Fibroblast of mammary gland (primary cell): Measurements from ENCODE around the gene PRF1.

ENCODE experiments used
- DNase-seq: peaks from one replicate; pipeline ENCODE4 v3.0.0-alpha.2; 2010; ENCODE audit warnings: low read depth
- H3K4me3 ChIP-seq: 2 replicates; pipeline ENCODE4 v1.5.1; 2011; ENCODE audit warnings: low read depth, mild to moderate bottlenecking, low read length, moderate library complexity; ENCODE audit not compliant: control insufficient read depth
- TF ChIP-seq, protein P1 (sequence below): conservative IDR thresholded peaks from 2 replicates; pipeline ENCODE4 v1.5.1; 2011; ENCODE audit warnings: low read depth, low read length, inconsistent platforms; ENCODE audit not compliant: control insufficient read depth, insufficient read depth

PRF1 gene

GRCh38 chr10:70568113-70568512 lies 34.4 kb downstream of the PRF1 start:
- TF ChIP-seq, protein P1, sequence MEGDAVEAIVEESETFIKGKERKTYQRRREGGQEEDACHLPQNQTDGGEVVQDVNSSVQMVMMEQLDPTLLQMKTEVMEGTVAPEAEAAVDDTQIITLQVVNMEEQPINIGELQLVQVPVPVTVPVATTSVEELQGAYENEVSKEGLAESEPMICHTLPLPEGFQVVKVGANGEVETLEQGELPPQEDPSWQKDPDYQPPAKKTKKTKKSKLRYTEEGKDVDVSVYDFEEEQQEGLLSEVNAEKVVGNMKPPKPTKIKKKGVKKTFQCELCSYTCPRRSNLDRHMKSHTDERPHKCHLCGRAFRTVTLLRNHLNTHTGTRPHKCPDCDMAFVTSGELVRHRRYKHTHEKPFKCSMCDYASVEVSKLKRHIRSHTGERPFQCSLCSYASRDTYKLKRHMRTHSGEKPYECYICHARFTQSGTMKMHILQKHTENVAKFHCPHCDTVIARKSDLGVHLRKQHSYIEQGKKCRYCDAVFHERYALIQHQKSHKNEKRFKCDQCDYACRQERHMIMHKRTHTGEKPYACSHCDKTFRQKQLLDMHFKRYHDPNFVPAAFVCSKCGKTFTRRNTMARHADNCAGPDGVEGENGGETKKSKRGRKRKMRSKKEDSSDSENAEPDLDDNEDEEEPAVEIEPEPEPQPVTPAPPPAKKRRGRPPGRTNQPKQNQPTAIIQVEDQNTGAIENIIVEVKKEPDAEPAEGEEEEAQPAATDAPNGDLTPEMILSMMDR, result no peak
- no peak overlapping the region for H3K4me3 ChIP-seq
- no peak for DNase-seq

DNA sequence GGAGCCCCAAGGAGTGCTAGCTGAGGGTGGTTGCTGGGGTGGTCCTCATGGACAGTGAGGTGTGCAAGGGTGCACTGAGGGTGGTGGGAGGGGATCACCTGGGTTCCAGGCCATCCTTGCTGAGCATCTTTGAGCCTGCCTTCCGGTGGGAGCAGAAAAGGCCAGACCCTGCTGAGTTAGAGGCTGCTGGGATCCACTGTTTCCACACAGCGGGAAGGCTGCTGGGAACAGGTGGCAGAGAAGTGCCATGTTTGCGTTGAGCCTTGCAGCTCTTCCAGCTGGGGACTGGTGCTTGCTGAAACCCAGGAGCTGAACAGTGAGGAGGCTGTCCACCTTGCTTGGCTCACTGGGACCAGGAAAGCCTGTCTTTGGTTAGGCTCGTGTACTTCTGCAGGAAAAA lies 34.9 kb downstream of the PRF1 start:
- no peak for DNase-seq
- H3K4me3 ChIP-seq, result no peak overlapping the region
- TF ChIP-seq, protein P1, result no peak

- DNase-seq, result no peak
- H3K4me3 ChIP-seq, result no peak overlapping the region
- TF ChIP-seq, protein P1, result no peak
Observed at GRCh38 chr10:70566515-70567290, 35.8 kb downstream of the PRF1 start.

DNA sequence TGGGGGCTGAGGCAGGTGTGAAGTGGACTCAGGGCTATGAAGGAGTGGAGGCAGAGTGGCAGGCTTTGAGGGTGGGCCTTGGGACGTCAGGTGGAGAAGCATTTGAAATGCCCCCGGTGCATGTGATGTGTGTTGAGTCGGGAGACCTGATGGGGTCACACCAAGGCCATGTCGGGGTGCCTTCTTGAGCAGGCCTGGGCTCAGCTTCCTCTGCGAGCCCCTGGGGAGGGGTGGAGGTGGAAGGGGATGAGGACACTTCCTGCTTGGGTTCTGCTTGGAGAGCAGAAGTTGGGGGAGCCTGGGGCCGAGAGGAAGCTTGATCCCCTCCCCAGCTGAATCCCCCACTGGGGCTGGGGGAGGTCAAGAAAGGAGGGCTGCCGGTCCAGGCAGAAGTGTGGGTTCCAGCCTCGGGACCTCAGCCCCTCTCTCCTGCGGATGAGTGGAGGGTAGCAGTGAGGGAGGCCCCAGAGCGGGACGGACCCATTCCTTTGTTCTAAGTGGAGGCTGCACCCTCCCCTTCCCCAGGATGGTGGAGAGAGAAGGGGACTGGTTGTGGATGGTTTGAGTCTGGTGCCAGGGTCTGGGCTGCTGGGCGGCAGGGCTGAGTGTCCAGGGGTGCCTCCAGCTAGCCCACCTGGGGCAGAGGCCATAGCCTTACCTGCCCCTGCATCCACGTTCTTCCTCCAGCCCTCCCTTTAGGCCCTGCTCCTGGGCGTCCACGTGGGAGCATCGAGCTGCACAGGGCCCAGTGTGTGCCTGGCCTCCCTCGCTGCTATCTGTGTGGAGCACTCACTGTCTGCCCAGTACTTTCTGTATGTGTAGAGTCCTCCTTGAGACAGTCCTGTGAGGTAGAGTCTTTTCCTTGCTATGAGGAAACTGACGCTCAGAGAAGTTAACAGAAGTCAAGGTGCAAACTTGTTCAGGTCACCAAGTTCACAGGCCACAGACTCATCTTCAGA lies 36.7 kb downstream of the PRF1 start:
- TF ChIP-seq, protein P1, result no peak
- no peak overlapping the region for H3K4me3 ChIP-seq
- no peak for DNase-seq

GRCh38 chr10:70564901-70565351 lies 37.6 kb downstream of the PRF1 start:
- TF ChIP-seq, protein P1, result no peak
- no peak for DNase-seq
- H3K4me3 ChIP-seq, result no peak overlapping the region

- TF ChIP-seq, protein P1, result no peak
- DNase-seq, result no peak
- no peak overlapping the region for H3K4me3 ChIP-seq
Observed at GRCh38 chr10:70564113-70564725, 38.3 kb downstream of the PRF1 start.
